Pancreas (tissue), 10 donors: Measurements from ENCODE around the gene KRTAP10-9. TPM values are rescaled to one million over a fixed set of nuclear protein-coding genes. Genes with fewer than 3 reads are reported as not detected.

ENCODE experiments used
- ATAC-seq, 4 donors: fragments of 200-7000 bp; cut with Tn5 transposase; one replicate each; pipeline versions ENCODE4 v1.8.0 to v1.9.1; 2020; ENCODE audit warnings: mild to moderate bottlenecking in 4 of 4, moderate library complexity in 4 of 4
- DNase-seq, 6 donors: peaks; one replicate each; pipeline ENCODE4 v3.0.0-alpha.2; 2020
- FAIRE-seq: peaks from 2 replicates; lab custom pipeline; 2012; peaks lifted over from hg19 to GRCh38; lab: Jason Lieb, UNC
- H3K27ac ChIP-seq, 4 donors: fragments of 200-600 bp; sonication (generic); 1 replicate in 3 of 4; 2 replicates in 1 of 4; pipeline versions ENCODE4 v1.5.0 to v1.8.0; 2020
- H3K27me3 ChIP-seq, 4 donors: fragments of 200-600 bp; one replicate each; pipeline ENCODE4 v1.8.0; 2021
- H3K36me3 ChIP-seq, 3 donors: fragments of 200-600 bp; sonication (generic) in 1 of 3; one replicate each; pipeline versions ENCODE4 v1.5.0 to v1.8.0; 2020 to 2021
- H3K4me1 ChIP-seq, 3 donors: fragments of 200-600 bp; one replicate each; pipeline ENCODE4 v1.8.0; 2021
- H3K4me3 ChIP-seq, 4 donors: fragments of 200-600 bp; sonication (generic) in 2 of 4; one replicate each; pipeline versions ENCODE4 v1.5.0 to v1.8.0; 2020 to 2021
- H3K9me3 ChIP-seq, 4 donors: fragments of 200-600 bp; one replicate each; pipeline ENCODE4 v1.8.0; 2021
- WGBS, 2 donors: extraction: QIAGEN DNeasy Blood & Tissue Kit; methylation state at CpG; one replicate each; pipeline ENCODE4 v1.1.7; 2013; 5-methylcytosine and 5-hydroxymethylcytosine counted together
- intact Hi-C, 3 donors: fragments of 100-400 bp; cut with DNase I; formaldehyde crosslinking; loops; one replicate each; pipeline versions ENCODE4 v1.11.1 to v1.14.2; 2022
- polyA plus RNA-seq, 2 donors: library from polyadenylated mRNA; stranded (reverse); fragments of 200-250 nt; gene quantifications; one replicate each; pipeline ENCODE4 v1.2.3, GENCODE V29; 2013
- total RNA-seq, 6 donors: library from RNA; stranded (reverse); fragmentation: NEBNext Ultra II Directional in 4 of 6; extraction: Animal tissue kit (Norgen Biotek cat#: 25700) in 4 of 6; gene quantifications; one replicate each; pipeline versions ENCODE4 v1.2.1 to v1.2.4, GENCODE V29; 2021 to 2023
- TF ChIP-seq, protein P1 (sequence below), 4 donors: fragments of 200-600 bp; sonication (generic) in 3 of 4; IDR thresholded peaks; one replicate each; pipeline versions ENCODE4 v1.5.0 to v1.8.0; 2021; ENCODE audit warnings: antibody characterized with exemption in 4 of 4
- donor health status: healthy with polysubstance abuse.
- donor health status: DM: no; HTN: no; CAD: no; lungs with moderate emphysema.
- donor health status: DM: no; HTN: no; CAD: no.
- donor health status: control.
- donor health status: control.
- donor health status: Bipolar disorder and iron deficiency.
- donor health status: DM: yes; HTN: yes; CAD: no.
- donor health status: DM: no; HTN: no; CAD: no.
- donor health status: DM: no; HTN: no; CAD: no.
- donor health status: DM: yes; HTN: yes; CAD: no.

KRTAP10-9 gene
- total and polyA plus RNA-seq, 8 donors = not detected

DNA sequence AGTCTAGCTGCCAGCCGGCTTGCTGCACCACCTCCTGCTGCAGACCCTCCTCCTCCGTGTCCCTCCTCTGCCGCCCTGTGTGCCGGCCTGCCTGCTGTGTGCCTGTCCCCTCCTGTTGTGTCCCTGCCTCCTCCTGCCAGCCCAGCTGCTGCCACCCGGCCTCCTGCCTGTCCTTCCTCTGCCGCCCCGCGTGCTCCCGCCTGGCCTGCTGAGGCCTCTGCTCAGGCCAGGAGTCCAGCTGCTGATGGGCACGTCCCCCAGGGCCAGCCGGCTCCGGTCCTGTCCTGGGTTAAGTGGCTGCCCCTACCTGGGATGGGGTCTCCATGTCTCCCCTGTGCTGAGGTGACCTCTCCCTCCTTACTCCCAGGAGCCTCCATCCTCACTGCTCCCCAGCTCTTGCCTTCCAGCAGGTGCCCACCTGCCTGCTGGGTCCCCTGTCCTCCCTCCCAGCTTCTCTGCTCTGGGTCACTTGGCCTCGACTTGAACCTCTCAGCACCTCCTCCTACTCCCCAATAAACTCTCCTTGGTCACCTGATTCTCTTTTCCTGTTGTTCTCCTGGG is 14.1 kb upstream of the KRTAP10-9 start:
- no peaks in the 10 kb centered on the region for H3K36me3 ChIP-seq
- TF ChIP-seq, protein P1, sequence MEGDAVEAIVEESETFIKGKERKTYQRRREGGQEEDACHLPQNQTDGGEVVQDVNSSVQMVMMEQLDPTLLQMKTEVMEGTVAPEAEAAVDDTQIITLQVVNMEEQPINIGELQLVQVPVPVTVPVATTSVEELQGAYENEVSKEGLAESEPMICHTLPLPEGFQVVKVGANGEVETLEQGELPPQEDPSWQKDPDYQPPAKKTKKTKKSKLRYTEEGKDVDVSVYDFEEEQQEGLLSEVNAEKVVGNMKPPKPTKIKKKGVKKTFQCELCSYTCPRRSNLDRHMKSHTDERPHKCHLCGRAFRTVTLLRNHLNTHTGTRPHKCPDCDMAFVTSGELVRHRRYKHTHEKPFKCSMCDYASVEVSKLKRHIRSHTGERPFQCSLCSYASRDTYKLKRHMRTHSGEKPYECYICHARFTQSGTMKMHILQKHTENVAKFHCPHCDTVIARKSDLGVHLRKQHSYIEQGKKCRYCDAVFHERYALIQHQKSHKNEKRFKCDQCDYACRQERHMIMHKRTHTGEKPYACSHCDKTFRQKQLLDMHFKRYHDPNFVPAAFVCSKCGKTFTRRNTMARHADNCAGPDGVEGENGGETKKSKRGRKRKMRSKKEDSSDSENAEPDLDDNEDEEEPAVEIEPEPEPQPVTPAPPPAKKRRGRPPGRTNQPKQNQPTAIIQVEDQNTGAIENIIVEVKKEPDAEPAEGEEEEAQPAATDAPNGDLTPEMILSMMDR (IDR thresholded peaks at IDR 0.05) = no peak
- no peak overlapping the region for H3K4me3 ChIP-seq
- intact Hi-C loops = no loop called here
- no peak overlapping the region for H3K27ac ChIP-seq
- WGBS, 2 donors = 72 to 83% methylated on average over 11 to 13 of the region's 13 CpGs
- FAIRE-seq = no peak
- peak in 1 of 6 donors; percentile 60 for DNase-seq
- ATAC-seq = no peak
- H3K4me1 ChIP-seq = no peaks in the 10 kb centered on the region
- no peaks in the 10 kb centered on the region for H3K9me3 ChIP-seq
- no peaks in the 10 kb centered on the region for H3K27me3 ChIP-seq

DNA sequence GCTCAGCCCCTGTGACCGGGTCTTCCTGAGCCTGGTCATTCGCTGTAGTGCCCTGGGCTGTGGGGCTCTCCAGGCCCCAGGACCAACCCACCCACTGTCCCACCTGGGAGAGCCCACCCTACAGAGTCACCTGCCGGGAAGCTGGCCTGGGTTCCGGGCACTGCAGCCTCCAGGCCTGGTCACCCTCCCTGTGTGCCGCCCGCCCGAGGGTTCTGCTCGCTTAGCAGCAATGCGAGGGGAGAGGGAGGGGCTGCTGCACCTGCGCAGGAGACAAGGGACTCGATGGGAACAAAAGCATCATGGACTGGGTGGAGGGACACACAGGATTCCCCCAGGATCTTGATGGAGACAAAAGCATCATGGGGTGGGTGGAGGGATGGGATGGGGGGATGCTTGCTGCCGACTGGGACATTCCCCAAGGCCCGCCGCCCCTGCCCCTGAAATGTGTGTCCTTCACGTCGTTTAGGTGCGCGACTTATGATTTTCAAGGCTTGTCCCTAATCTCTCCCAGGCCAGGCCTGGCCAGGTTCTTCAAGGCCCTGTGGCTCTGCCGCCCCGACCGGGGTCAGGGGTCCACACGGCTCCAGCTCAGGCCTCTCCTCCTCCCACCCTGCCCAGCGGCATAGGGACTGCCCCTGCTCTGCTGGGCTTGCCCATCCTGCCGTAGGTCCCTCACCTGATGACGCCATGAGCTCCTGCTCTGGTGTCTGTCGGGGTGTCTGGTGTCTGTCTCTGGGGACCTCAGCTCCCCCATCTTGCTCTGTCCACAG is 13.3 kb upstream of the KRTAP10-9 start:
- Histone ChIP-seq H3K9me3 (no peaks in the 10 kb centered on the region), H3K27me3 (no peaks in the 10 kb centered on the region), H3K36me3 (no peaks in the 10 kb centered on the region), H3K27ac (no peak overlapping the region), H3K4me3 (no peak overlapping the region), H3K4me1 (no peaks in the 10 kb centered on the region)
- DNase-seq (peak in 1 of 6 donors; percentile 45), FAIRE-seq (no peak), ATAC-seq (no peak)
- TF ChIP-seq, protein P1 (IDR thresholded peaks at IDR 0.05) = no peak
- intact Hi-C loops = no loop called here
- 67 to 76% methylated on average over 25 to 26 of the region's 26 CpGs for WGBS, 2 donors

DNA sequence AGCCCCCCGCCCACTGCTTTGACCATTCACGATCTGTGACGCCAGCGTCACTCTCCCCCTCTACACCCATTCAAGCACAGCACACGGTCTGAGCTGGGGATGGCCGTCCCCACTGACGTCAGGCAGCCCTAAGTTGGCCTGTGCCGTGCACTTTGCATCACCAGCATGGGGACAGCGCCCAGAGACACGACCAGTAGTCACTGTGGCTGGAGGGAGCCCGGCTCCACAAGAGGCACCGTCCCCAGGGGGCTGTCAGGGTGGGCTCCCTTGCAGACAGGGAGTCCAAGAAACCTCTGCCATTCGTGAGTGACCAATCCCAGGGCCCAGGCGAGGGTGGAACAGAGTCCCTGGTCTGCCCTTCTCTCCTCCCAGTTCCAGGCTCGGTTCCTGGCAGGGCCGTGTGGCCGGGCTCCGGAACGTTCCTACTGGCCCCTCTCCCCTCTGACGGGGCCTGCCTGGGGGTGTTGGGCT is 12.7 kb upstream of the KRTAP10-9 start:
- TF ChIP-seq, protein P1 (IDR thresholded peaks at IDR 0.05) = no peak
- H3K4me1 ChIP-seq = no peaks in the 10 kb centered on the region
- FAIRE-seq = no peak
- H3K4me3 ChIP-seq = no peak overlapping the region
- H3K9me3 ChIP-seq = no peaks in the 10 kb centered on the region
- H3K27me3 ChIP-seq = no peaks in the 10 kb centered on the region
- ATAC-seq = no peak
- H3K36me3 ChIP-seq = no peaks in the 10 kb centered on the region
- 51 to 70% methylated on average over 20 of the region's 20 CpGs for WGBS, 2 donors
- H3K27ac ChIP-seq = no peak overlapping the region
- peak in 1 of 6 donors; percentile 51 for DNase-seq
- intact Hi-C loops = no loop called here

DNA sequence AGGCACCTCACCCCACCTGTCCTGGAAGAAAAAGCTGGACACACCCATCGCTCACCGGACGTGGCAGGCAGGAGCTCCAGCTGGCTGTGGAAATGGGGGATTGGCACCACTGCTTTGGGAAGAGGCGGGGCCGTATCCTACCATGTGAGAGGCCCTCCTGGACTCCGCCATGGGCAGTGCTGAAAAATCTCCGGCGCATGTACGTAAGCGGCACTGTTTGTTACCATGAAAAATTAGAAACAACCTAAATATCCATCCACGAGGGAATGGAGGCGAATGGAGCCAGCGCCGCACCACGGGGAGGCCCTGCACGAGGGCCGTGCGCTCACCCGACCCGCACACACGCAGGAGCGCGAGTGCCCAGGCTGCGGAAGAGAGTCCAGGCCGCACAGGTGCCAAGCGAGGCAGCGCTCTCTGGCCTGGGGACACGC is 11.9 kb upstream of the KRTAP10-9 start:
- ATAC-seq (no peak), DNase-seq (no peak), FAIRE-seq (no peak)
- H3K27me3 ChIP-seq = no peaks in the 10 kb centered on the region
- intact Hi-C loops = no loop called here
- H3K27ac ChIP-seq = no peak overlapping the region
- WGBS, 2 donors = 73 to 81% methylated on average over 28 of the region's 28 CpGs
- TF ChIP-seq, protein P1 (IDR thresholded peaks at IDR 0.05) = no peak
- no peak overlapping the region for H3K4me3 ChIP-seq
- no peaks in the 10 kb centered on the region for H3K9me3 ChIP-seq
- H3K36me3 ChIP-seq = no peaks in the 10 kb centered on the region
- H3K4me1 ChIP-seq = no peaks in the 10 kb centered on the region

DNA sequence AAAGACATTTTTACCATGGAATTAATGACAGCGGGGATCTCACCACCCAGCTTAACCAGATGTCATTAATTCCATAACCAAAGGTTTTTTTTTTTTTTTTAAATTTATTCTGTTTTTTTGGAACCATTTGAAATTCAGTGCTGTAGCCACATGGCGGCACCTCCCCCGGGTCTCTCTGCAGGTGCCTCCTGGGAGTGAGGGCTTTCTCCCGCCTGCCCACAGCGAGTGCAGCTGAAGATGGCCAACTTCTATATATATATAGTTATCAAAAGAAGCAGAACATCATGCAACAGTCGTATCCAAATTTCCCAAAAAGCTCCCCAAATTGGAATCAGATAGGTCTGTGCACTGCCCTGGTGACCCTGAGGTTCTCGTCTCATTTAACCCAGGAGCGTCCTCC is 11.4 kb upstream of the KRTAP10-9 start:
- H3K4me1 ChIP-seq = no peaks in the 10 kb centered on the region
- no peak for DNase-seq
- WGBS, 2 donors = 50 to 73% methylated on average over 8 of the region's 8 CpGs
- intact Hi-C loops = no loop called here
- H3K27me3 ChIP-seq = no peaks in the 10 kb centered on the region
- TF ChIP-seq, protein P1 (IDR thresholded peaks at IDR 0.05) = no peak
- no peak overlapping the region for H3K4me3 ChIP-seq
- no peak for FAIRE-seq
- no peak overlapping the region for H3K27ac ChIP-seq
- no peak for ATAC-seq
- no peaks in the 10 kb centered on the region for H3K36me3 ChIP-seq
- H3K9me3 ChIP-seq = no peaks in the 10 kb centered on the region
